Measurements from ENCODE around the gene MICB. TPM values are rescaled to one million over a fixed set of nuclear protein-coding genes. Genes with fewer than 3 reads are reported as not detected.

MICB gene
- total RNA-seq, 6 experiments from 2014 or later = 0.48 to 2.0 (median 1.2) TPM

DNA sequence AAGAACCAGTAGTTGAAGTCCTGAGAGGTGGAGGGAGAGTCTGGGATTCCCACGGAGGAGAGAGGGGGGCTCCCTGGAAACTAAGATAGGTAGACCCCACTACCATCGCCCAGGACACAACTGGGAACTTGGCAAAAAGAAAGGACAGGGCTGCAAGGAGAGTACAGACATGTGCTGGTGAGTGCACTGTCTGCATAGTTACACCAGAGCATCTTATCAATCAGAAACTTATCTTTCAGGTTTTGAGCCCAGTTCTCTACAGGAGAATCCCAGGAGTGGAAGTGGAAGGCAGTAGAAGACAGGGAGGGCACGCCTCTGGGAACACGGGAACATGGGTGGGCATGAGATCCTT is 61.6 kb downstream of the MICB start:
- Histone ChIP-seq H3K27ac (peak overlapping the region; percentile 5 to 53 (median 49)), H3K36me3 (peaks cover 0 to 31% (median 5%) of the 10 kb centered on the region in 4 donors), H3K27me3 (no peaks in the 10 kb centered on the region), H3K9me3 (no peaks in the 10 kb centered on the region), H3K4me1 (no peaks in the 10 kb centered on the region), H3K4me3 (no peak overlapping the region)
- intact Hi-C loops (cut with DNase I) = no loop called here
- ATAC-seq = peak in 1 of 4 donors; percentile 6
- WGBS (ENCODE audit: insufficient coverage, low coverage, low lambda C conversion rate, missing lambda C conversion rate) = 39% methylated on average over 4 of the region's 4 CpGs
- no peak for DNase-seq
- TF ChIP-seq, protein P1, sequence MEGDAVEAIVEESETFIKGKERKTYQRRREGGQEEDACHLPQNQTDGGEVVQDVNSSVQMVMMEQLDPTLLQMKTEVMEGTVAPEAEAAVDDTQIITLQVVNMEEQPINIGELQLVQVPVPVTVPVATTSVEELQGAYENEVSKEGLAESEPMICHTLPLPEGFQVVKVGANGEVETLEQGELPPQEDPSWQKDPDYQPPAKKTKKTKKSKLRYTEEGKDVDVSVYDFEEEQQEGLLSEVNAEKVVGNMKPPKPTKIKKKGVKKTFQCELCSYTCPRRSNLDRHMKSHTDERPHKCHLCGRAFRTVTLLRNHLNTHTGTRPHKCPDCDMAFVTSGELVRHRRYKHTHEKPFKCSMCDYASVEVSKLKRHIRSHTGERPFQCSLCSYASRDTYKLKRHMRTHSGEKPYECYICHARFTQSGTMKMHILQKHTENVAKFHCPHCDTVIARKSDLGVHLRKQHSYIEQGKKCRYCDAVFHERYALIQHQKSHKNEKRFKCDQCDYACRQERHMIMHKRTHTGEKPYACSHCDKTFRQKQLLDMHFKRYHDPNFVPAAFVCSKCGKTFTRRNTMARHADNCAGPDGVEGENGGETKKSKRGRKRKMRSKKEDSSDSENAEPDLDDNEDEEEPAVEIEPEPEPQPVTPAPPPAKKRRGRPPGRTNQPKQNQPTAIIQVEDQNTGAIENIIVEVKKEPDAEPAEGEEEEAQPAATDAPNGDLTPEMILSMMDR (IDR thresholded peaks at IDR 0.05) = no peak
- no peak for TF ChIP-seq POLR2A (IDR thresholded peaks at IDR 0.05)

DNA sequence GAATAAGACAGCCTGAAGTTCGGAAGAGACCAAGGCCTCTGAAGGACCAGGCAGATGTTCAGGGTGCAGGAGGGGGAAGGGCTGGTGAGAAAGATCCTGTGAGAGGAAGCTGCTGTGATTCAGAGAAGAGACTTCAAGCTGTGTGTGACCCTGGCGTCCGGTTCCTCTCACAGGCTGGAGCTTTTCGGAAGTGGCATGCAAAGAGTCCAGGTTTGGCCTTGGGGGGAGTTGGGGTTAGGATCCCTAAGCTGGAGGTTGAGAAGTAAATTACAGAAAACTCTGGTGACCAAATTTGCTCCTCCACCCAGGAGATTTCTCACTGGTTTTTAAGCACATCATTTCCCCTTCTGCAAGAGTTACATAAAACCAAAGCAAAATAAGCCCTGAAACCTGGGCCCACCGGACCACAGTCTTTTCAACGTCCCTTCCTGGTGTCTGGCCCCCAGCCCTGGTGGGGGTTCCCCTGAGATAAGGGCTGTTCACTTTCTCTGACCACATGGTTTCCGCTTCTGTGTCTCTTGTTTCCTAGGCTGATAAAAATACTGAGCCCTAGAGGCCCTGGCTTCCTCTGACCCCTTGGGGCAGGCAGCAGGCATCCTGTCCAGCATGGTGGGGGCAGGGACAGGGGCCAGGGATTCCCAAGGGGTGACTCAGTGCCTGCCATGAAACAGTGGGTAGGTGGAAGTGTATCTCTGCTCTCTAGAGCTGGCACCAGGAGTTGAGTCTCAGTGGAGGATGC is 62.2 kb downstream of the MICB start:
- TF ChIP-seq, protein P1 (IDR thresholded peaks at IDR 0.05) = no peak
- TF ChIP-seq POLR2A (IDR thresholded peaks at IDR 0.05) = no peak
- H3K27ac ChIP-seq = peak overlapping the region; percentile 15 to 53 (median 49)
- no peak overlapping the region for H3K4me3 ChIP-seq
- intact Hi-C loops (cut with DNase I) = no loop called here
- peaks cover 0 to 31% (median 5%) of the 10 kb centered on the region in 4 donors for H3K36me3 ChIP-seq
- H3K9me3 ChIP-seq = no peaks in the 10 kb centered on the region
- no peaks in the 10 kb centered on the region for H3K27me3 ChIP-seq
- DNase-seq = peak; percentile 75 to 78 (median 75)
- H3K4me1 ChIP-seq = no peaks in the 10 kb centered on the region
- peak; percentile 74 to 85 (median 78) for ATAC-seq
- WGBS (ENCODE audit: insufficient coverage, low coverage, low lambda C conversion rate, missing lambda C conversion rate) = 51% methylated on average over 7 of the region's 7 CpGs

DNA sequence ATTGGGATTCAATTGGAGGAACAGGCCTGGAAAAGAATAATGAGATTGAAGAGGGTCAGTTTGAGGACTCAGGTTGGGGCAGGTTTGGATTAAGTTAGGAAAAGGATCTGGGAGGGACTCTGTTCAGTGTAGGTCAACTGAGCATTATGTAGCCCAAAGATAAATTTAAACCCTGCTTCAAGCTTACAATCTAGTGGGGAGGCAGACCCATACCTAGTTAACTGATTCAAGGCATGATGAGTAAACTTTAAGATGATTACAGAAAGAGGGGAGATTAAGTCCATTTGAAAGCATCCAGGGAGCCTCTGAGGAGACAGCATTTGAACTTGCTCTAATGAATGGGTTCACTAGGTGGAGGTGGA is 62.7 kb downstream of the MICB start:
- no peak for ATAC-seq
- Histone ChIP-seq H3K4me1 (no peaks in the 10 kb centered on the region), H3K27ac (peak overlapping the region; percentile 15 to 53 (median 37)), H3K36me3 (peaks cover 0 to 30% (median 5%) of the 10 kb centered on the region in 4 donors), H3K9me3 (no peaks in the 10 kb centered on the region), H3K27me3 (no peaks in the 10 kb centered on the region), H3K4me3 (no peak overlapping the region)
- TF ChIP-seq, protein P1 (IDR thresholded peaks at IDR 0.05) = no peak
- TF ChIP-seq POLR2A (IDR thresholded peaks at IDR 0.05) = no peak
- intact Hi-C loops (cut with DNase I) = no loop called here
- no peak for DNase-seq

Small RNA genes lying within 50 kb of the gene (small RNA-seq; reads per million reads assigned to genes)
- gene AL663061.1 (0 reads per million in 2 experiments), gene RF00019 (0 reads per million in 2 experiments), gene SNORD117 (171 to 194 reads per million in 2 experiments), gene SNORD84 (0 reads per million in 2 experiments)

Other genes with a start within 250 kb of the MICB start
- 100 to 1,000 TPM; 245 to 565 (median 439) TPM for gene HLA-C, start 226.1 kb upstream of the MICB start, total RNA-seq
- gene HLA-B, start 141.0 kb upstream of the MICB start, total RNA-seq = 1,000 to 10,000 TPM in 1 of 6 experiments, 100 to 1,000 TPM in 5; 232 to 1,122 (median 585) TPM
- gene MICA, start 94.5 kb upstream of the MICB start, total RNA-seq = 10 to 100 TPM in 1 of 6 experiments, 1 to 10 TPM in 5; 2.5 to 10.9 (median 6.1) TPM
- not detected for gene MCCD1, start 30.8 kb downstream of the MICB start, total RNA-seq
- gene DDX39B, start 43.9 kb downstream of the MICB start, total RNA-seq = 100 to 1,000 TPM in 3 of 6 experiments, 10 to 100 TPM in 3; 85.2 to 145 (median 102) TPM
- gene ATP6V1G2, start 48.5 kb downstream of the MICB start, total RNA-seq = under 1 TPM in 3 of 6 experiments, not detected in 3; 0.29 to 0.43 (median 0.42) TPM
- 10 to 100 TPM in 1 of 6 experiments, 1 to 10 TPM in 5; 7.5 to 10.2 (median 8.3) TPM for gene NFKBIL1, start 49.5 kb downstream of the MICB start, total RNA-seq
- gene LTA, start 74.1 kb downstream of the MICB start, total RNA-seq = under 1 TPM in 1 of 6 experiments, not detected in 5; 0.20 TPM
- 1 to 10 TPM in 1 of 6 experiments, under 1 TPM in 1, not detected in 4; 0.15 to 1.0 TPM for gene TNF, start 77.4 kb downstream of the MICB start, total RNA-seq
- gene LTB, start 84.3 kb downstream of the MICB start, total RNA-seq = 1 to 10 TPM in 2 of 6 experiments, under 1 TPM in 4; 0.28 to 2.2 (median 0.62) TPM
- gene LST1, start 88.1 kb downstream of the MICB start, total RNA-seq = 10 to 100 TPM in 1 of 6 experiments, 1 to 10 TPM in 5; 1.5 to 21.5 (median 6.7) TPM
- gene NCR3, start 94.9 kb downstream of the MICB start, total RNA-seq = under 1 TPM in 3 of 6 experiments, not detected in 3; 0.20 to 0.55 (median 0.46) TPM
- 10 to 100 TPM in 4 of 6 experiments, 1 to 10 TPM in 2; 6.7 to 28.5 (median 13.0) TPM for gene AIF1, start 117.1 kb downstream of the MICB start, total RNA-seq
- gene PRRC2A, start 122.6 kb downstream of the MICB start, total RNA-seq = 10 to 100 TPM; 34.7 to 59.6 (median 39.4) TPM
- gene BAG6, start 154.5 kb downstream of the MICB start, total RNA-seq = 100 to 1,000 TPM; 114 to 196 (median 142) TPM
- gene APOM, start 157.7 kb downstream of the MICB start, total RNA-seq = 100 to 1,000 TPM; 100 to 182 (median 116) TPM
- 1 to 10 TPM; 6.6 to 8.7 (median 7.6) TPM for gene C6orf47, start 162.6 kb downstream of the MICB start, total RNA-seq
- gene GPANK1, start 166.9 kb downstream of the MICB start, total RNA-seq = 10 to 100 TPM in 1 of 6 experiments, 1 to 10 TPM in 5; 6.4 to 10.0 (median 8.0) TPM
- 100 to 1,000 TPM in 2 of 6 experiments, 10 to 100 TPM in 4; 52.5 to 171 (median 64.5) TPM for gene CSNK2B, start 167.9 kb downstream of the MICB start, total RNA-seq
- 1 to 10 TPM in 5 of 6 experiments, under 1 TPM in 1; 0.98 to 5.7 (median 2.6) TPM for gene LY6G5B, start 171.8 kb downstream of the MICB start, total RNA-seq
- 1 to 10 TPM in 3 of 6 experiments, under 1 TPM in 3; 0.68 to 1.6 (median 1.2) TPM for gene LY6G5C, start 182.9 kb downstream of the MICB start, total RNA-seq
- gene ABHD16A, start 205.2 kb downstream of the MICB start, total RNA-seq = 10 to 100 TPM; 29.7 to 34.8 (median 31.2) TPM
- gene LY6G6F, start 208.7 kb downstream of the MICB start, total RNA-seq = not detected
- gene LY6G6D, start 217.2 kb downstream of the MICB start, total RNA-seq = not detected
- gene LY6G6C, start 223.6 kb downstream of the MICB start, total RNA-seq = not detected
- gene MPIG6B, start 225.2 kb downstream of the MICB start, total RNA-seq = under 1 TPM in 2 of 6 experiments, not detected in 4; 0.33 to 0.56 TPM
- gene DDAH2, start 231.2 kb downstream of the MICB start, total RNA-seq = 10 to 100 TPM; 16.3 to 27.5 (median 19.1) TPM
- 100 to 1,000 TPM in 1 of 6 experiments, 10 to 100 TPM in 5; 36.7 to 123 (median 62.0) TPM for gene CLIC1, start 238.4 kb downstream of the MICB start, total RNA-seq
- gene MSH5, start 241.9 kb downstream of the MICB start, total RNA-seq = 1 to 10 TPM; 3.2 to 8.5 (median 4.3) TPM